Nephron progenitor cell (in vitro differentiated cells): ENCODE results near the gene PIAS3.
"Not testable (repeated sequence)": the region's sequence is repeated elsewhere in the genome, so short reads cannot be mapped to it uniquely, and the experiment has no call there.

Source experiments
- DNase-seq: peaks from one replicate; pipeline ENCODE4 v3.0.0; 2021
- H3K27ac Mint-ChIP-seq: 2 replicates; pipeline ENCODE4 v1.8.0; 2021; ENCODE audit warnings: mild to moderate bottlenecking, moderate library complexity, mixed read lengths
- H3K27me3 Mint-ChIP-seq: 2 replicates; pipeline ENCODE4 v1.8.0; 2021; ENCODE audit warnings: mild to moderate bottlenecking, low read depth, mixed read lengths; ENCODE audit not compliant: poor library complexity
- H3K36me3 Mint-ChIP-seq: 2 replicates; pipeline ENCODE4 v1.8.0; 2021; ENCODE audit warnings: low read depth, mixed read lengths
- H3K4me1 Mint-ChIP-seq: 2 replicates; pipeline ENCODE4 v1.8.0; 2021; ENCODE audit warnings: mixed read lengths
- H3K4me3 Mint-ChIP-seq: 2 replicates; pipeline ENCODE4 v1.8.0; 2021; ENCODE audit warnings: mild to moderate bottlenecking, moderate library complexity, mixed read lengths
- H3K9me3 Mint-ChIP-seq: 2 replicates; pipeline ENCODE4 v1.8.0; 2021; ENCODE audit warnings: mild to moderate bottlenecking, moderate library complexity, mixed read lengths
- TF ChIP-seq, protein P1 (sequence below): fragments of 200-600 bp; sonication (generic); IDR thresholded peaks from 2 replicates; pipeline ENCODE4 v1.5.0; 2021; ENCODE audit warnings: antibody characterized with exemption

PIAS3 gene

DNA sequence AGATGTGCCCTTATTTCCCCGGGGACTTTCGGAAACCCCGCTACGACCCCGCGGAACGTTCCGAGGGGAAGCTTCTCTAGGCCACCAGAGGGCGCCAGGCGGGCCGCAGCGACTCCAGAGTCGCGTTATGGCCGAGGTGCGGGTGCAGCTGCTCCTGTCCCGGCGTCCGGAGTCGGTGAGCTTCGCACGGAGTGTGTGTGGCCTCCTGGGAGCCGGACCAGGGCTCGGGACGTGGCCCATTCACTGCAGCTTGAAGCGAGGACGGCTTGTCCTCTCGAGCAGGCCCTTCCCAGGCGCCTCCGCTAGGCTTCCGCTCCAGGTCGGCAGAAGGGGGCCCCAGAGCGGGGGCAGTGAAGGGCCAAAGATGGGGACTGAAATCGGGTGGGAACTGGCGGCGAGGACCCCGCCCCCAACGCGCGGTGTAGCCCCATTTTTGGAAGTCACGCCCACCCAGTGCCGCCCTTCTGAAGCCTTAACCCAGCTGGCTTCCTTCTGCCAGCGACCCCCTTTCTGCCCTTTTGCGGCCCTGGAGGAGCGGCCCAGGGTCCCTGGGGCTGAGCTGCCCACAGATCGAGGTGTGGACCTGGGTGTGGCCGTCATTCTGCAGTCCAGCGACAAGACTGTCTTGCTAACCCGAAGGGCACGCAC lies 13.2 kb downstream of the PIAS3 start, which contains the start of gene NUDT17:
NUDT17 (plus strand) TSS at position 117 of the 648 bp plus-strand sequence; CDS start at position 128, 11 bp downstream.
- TF ChIP-seq, protein P1, sequence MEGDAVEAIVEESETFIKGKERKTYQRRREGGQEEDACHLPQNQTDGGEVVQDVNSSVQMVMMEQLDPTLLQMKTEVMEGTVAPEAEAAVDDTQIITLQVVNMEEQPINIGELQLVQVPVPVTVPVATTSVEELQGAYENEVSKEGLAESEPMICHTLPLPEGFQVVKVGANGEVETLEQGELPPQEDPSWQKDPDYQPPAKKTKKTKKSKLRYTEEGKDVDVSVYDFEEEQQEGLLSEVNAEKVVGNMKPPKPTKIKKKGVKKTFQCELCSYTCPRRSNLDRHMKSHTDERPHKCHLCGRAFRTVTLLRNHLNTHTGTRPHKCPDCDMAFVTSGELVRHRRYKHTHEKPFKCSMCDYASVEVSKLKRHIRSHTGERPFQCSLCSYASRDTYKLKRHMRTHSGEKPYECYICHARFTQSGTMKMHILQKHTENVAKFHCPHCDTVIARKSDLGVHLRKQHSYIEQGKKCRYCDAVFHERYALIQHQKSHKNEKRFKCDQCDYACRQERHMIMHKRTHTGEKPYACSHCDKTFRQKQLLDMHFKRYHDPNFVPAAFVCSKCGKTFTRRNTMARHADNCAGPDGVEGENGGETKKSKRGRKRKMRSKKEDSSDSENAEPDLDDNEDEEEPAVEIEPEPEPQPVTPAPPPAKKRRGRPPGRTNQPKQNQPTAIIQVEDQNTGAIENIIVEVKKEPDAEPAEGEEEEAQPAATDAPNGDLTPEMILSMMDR, result peak; percentile 94
- Mint-ChIP-seq H3K36me3 (peaks cover 30% of the 10 kb centered on the region), H3K4me3 (no peak within 1 kb of the TSS), H3K27me3 (no peaks in the 10 kb centered on the region), H3K27ac (no peak within 1 kb of the TSS), H3K4me1 (peaks cover 7% of the 10 kb centered on the region), H3K9me3 (no peaks in the 10 kb centered on the region)
- DNase-seq, result peak; percentile 87

DNA sequence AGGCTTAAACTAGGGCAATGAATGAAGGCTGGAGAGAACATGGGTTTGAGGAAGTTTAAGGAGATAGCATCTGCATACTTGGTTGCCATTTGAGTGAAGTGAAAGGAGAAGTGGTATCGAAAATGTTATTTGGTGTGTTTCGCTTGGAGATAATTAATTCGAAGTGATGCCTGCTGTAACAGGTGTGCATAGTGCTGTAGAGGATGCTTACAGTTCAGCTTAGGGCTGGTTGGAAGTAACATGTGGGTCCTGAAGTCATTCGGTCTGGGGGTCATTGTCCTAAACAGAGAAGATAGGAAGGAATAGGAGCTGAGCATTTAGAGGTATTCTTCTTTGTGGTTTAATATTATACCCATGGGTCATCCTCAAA lies 13.8 kb downstream of the PIAS3 start:
- Mint-ChIP-seq H3K4me1 (peaks cover 7% of the 10 kb centered on the region), H3K27ac (no peak overlapping the region), H3K4me3 (no peak overlapping the region), H3K9me3 (no peaks in the 10 kb centered on the region), H3K36me3 (peaks cover 24% of the 10 kb centered on the region), H3K27me3 (no peaks in the 10 kb centered on the region)
- DNase-seq, result no peak
- TF ChIP-seq, protein P1, result no peak

DNA sequence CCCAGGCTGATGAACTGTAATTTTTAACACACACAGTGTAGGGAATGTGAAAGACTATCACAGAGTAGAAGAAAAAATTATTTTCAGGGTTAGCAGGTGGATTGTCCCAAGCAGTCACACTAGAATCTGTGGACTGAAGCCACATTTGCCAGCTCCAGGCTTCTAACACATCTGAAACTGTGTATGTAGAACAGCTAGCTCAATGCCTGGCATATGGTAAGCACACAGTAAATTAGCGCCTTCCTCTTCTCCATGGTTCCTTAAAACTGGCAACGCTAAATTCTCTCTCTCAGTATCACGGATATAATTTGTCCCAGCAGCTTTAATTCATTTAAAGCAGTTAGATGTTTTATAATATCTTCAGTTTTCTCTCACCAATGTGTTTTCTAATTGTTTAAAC lies 15.8 kb downstream of the PIAS3 start:
- TF ChIP-seq, protein P1, result no peak
- no peaks in the 10 kb centered on the region for H3K9me3 Mint-ChIP-seq
- no peak for DNase-seq
- H3K27me3 Mint-ChIP-seq, result no peaks in the 10 kb centered on the region
- peaks cover 7% of the 10 kb centered on the region for H3K4me1 Mint-ChIP-seq
- peaks cover 29% of the 10 kb centered on the region for H3K36me3 Mint-ChIP-seq
- H3K4me3 Mint-ChIP-seq, result no peak overlapping the region
- H3K27ac Mint-ChIP-seq, result no peak overlapping the region

DNA sequence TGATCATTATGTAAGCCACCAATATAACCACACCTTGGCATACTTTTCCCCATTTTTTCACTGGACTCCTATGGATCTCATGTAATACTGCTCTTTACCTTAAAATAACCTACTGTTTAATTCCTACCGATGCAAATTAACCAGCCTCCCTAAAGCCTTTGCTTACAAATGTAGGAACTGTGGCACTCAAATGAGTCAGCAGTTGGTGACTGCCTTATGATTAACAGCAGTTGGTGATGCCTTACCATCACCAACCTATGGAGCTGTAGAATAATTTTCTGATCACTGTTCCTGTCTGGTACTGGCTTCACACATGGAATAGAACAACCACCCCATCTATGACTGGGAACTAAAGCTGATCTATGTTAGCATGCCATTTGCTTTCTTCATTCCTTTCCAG lies 21.2 kb downstream of the PIAS3 start:
- no peaks in the 10 kb centered on the region for H3K4me1 Mint-ChIP-seq
- H3K4me3 Mint-ChIP-seq, result no peak overlapping the region
- H3K27me3 Mint-ChIP-seq, result no peaks in the 10 kb centered on the region
- H3K27ac Mint-ChIP-seq, result no peak overlapping the region
- TF ChIP-seq, protein P1, result no peak
- DNase-seq, result no peak
- H3K36me3 Mint-ChIP-seq, result peaks cover 62% of the 10 kb centered on the region
- H3K9me3 Mint-ChIP-seq, result no peaks in the 10 kb centered on the region

DNA sequence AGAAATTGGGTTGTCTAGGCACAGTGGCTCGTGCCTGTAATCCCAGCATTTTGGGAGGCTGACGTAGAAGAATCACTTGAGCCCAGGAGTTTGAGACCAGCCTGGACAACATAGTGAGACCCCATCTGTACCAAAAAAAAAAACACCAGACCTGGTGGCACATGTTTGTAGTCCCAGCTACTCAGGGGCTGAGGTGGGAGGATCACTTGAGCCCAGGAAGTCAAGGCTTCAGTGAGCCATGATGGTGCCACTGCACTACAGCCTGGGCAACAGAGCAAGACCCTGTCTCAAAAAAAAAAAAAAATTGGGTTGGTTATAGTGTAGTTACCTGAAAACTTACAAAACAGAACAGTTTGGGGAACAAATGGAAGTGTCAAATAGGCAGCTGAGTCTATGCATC lies 28.1 kb downstream of the PIAS3 start:
- H3K4me3 Mint-ChIP-seq, DNase-seq, H3K27ac Mint-ChIP-seq, H3K27me3 Mint-ChIP-seq, H3K9me3 Mint-ChIP-seq, H3K4me1 Mint-ChIP-seq: not testable (repeated sequence)
- H3K36me3 Mint-ChIP-seq, result peaks cover 75% of the 10 kb centered on the region

DNA sequence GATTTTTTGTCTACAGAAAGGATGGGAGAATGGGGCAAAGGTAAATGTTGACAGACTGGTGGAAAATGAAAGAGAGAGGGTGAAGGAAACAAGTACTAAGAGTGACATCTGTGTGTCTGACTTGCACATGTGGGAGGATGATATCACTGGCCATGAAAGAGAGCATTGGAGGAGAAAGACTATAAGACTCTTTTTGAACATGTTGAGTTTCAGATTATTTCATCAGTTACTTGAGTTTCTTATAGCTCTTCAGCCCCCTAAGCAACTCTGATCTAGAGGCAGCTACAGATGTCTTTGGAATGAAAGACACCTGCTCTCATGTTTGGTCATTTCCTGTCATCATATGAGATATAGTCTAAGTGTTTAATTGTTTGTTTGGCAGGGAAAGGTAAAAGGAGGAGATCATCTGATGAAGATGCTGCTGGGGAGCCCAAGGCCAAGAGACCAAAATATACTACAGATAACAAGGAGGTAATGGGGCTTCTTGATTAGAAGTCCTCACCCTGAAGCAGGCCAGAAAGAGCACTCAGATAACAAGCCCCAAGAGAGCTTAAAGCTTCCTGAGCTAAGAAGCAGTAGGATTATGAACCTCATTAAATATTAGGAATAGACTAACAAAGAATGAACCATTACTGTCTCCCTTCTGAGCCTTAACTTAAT lies 30.4 kb downstream of the PIAS3 start:
- peaks cover 24% of the 10 kb centered on the region for H3K4me1 Mint-ChIP-seq
- peaks cover 69% of the 10 kb centered on the region for H3K36me3 Mint-ChIP-seq
- H3K27me3 Mint-ChIP-seq, result no peaks in the 10 kb centered on the region
- H3K9me3 Mint-ChIP-seq, result no peaks in the 10 kb centered on the region
- TF ChIP-seq, protein P1, result no peak
- no peak overlapping the region for H3K4me3 Mint-ChIP-seq
- no peak for DNase-seq
- no peak overlapping the region for H3K27ac Mint-ChIP-seq
